Neuronal stem cell (in vitro differentiated cells): Measurements from ENCODE around the gene RIN3.
A peak's percentile ranks its signal among the peaks of the same experiment; 100 is the strongest.

Source experiments
- DNase-seq: peaks from one replicate; pipeline ENCODE4 v3.0.0-alpha.2; 2013; ENCODE audit warnings: low spot score
- H2AFZ ChIP-seq: one replicate; pipeline ENCODE4 v1.6.1; 2013; ENCODE audit warnings: mild to moderate bottlenecking, low read length, inconsistent platforms
- H2AK5ac ChIP-seq: 2 replicates; pipeline ENCODE4 v1.6.1; 2013; ENCODE audit warnings: low read depth, mild to moderate bottlenecking, inconsistent platforms, low read length, moderate library complexity, mixed read lengths
- H2BK120ac ChIP-seq: 2 replicates; pipeline ENCODE4 v1.6.1; 2013; ENCODE audit warnings: low read depth, mild to moderate bottlenecking, inconsistent platforms, low read length, moderate library complexity, mixed read lengths
- H2BK12ac ChIP-seq: one replicate; pipeline ENCODE4 v1.6.1; 2013; ENCODE audit warnings: low read length, inconsistent platforms
- H2BK15ac ChIP-seq: 2 replicates; pipeline ENCODE4 v1.6.1; 2013; ENCODE audit warnings: mild to moderate bottlenecking, low read length, inconsistent platforms, mixed read lengths
- H2BK5ac ChIP-seq: one replicate; pipeline ENCODE4 v1.6.1; 2013; ENCODE audit warnings: inconsistent platforms, mild to moderate bottlenecking, low read length, moderate library complexity
- H3K14ac ChIP-seq: one replicate; pipeline ENCODE4 v1.6.1; 2013; ENCODE audit warnings: low read length, inconsistent platforms
- H3K18ac ChIP-seq: 2 replicates; pipeline ENCODE4 v1.6.1; 2013; ENCODE audit warnings: low read length, inconsistent platforms
- H3K23ac ChIP-seq: 2 replicates; pipeline ENCODE4 v1.6.1; 2013; ENCODE audit warnings: low read depth, mild to moderate bottlenecking, mixed read lengths, low read length, inconsistent platforms; ENCODE audit not compliant: poor library complexity
- H3K27ac ChIP-seq: replicated peaks from 3 replicates; pipeline ENCODE4 v1.5.1; 2013; ENCODE audit warnings: low read length, inconsistent platforms
- H3K27me3 ChIP-seq, 3 experiments: 2 replicates each; pipeline ENCODE4 v1.6.1; 2013; ENCODE audit warnings: low read length in 3 of 3, mild to moderate bottlenecking in 2 of 3, inconsistent platforms in 1 of 3, low read depth in 1 of 3, mixed read lengths in 1 of 3, moderate library complexity in 1 of 3; ENCODE audit not compliant: control insufficient read depth in 3 of 3, insufficient read depth in 3 of 3
- H3K36me3 ChIP-seq, 2 donors: replicated peaks in 1 of 2; 2 replicates each; pipeline ENCODE4 v1.6.1; 2013; ENCODE audit warnings: low read length in 2 of 2; ENCODE audit not compliant: control insufficient read depth in 2 of 2, insufficient read depth in 2 of 2
- H3K4ac ChIP-seq: 2 replicates; pipeline ENCODE4 v1.6.1; 2013; ENCODE audit warnings: inconsistent platforms, mild to moderate bottlenecking, low read length, moderate library complexity
- H3K4me1 ChIP-seq, 2 donors: 1 replicate in 1 of 2; 2 replicates in 1 of 2; pipeline ENCODE4 v1.6.1; 2013; ENCODE audit warnings: low read length in 2 of 2, low read depth in 1 of 2; ENCODE audit not compliant: control insufficient read depth in 2 of 2, insufficient read depth in 1 of 2
- H3K4me2 ChIP-seq: one replicate; pipeline ENCODE4 v1.6.1; 2013; ENCODE audit warnings: mild to moderate bottlenecking, low read length, inconsistent platforms; ENCODE audit not compliant: insufficient read depth, poor library complexity, severe bottlenecking
- H3K4me3 ChIP-seq, 2 donors: 2 replicates each; pipeline ENCODE4 v1.5.1; 2013; ENCODE audit warnings: low read length in 2 of 2, mild to moderate bottlenecking in 2 of 2, inconsistent platforms in 1 of 2, moderate library complexity in 1 of 2
- H3K79me1 ChIP-seq: one replicate; pipeline ENCODE4 v1.6.1; 2013; ENCODE audit warnings: low read depth, mild to moderate bottlenecking, inconsistent platforms, low read length, moderate library complexity
- H3K9ac ChIP-seq: one replicate; pipeline ENCODE4 v1.6.1; 2013; ENCODE audit warnings: mild to moderate bottlenecking, low read depth, low read length, inconsistent platforms; ENCODE audit not compliant: poor library complexity
- H3K9me3 ChIP-seq, 2 donors: replicated peaks in 1 of 2; 2 replicates each; pipeline versions ENCODE3 to v1.6.1; 2013; ENCODE audit warnings: low read length in 2 of 2, mild to moderate bottlenecking in 2 of 2, inconsistent platforms in 1 of 2, low read depth in 1 of 2, mixed read lengths in 1 of 2, moderate library complexity in 1 of 2; ENCODE audit not compliant: control insufficient read depth in 2 of 2, insufficient read depth in 1 of 2
- H4K8ac ChIP-seq: one replicate; pipeline ENCODE4 v1.6.1; 2013; ENCODE audit warnings: low read depth, mild to moderate bottlenecking, inconsistent platforms, low read length, moderate library complexity
- H4K91ac ChIP-seq: one replicate; pipeline ENCODE4 v1.6.1; 2013; ENCODE audit warnings: low read length, low read depth, mild to moderate bottlenecking, inconsistent platforms; ENCODE audit not compliant: poor library complexity
- WGBS, 2 donors: extraction: QIAGEN DNeasy Blood & Tissue Kit; methylation state at CpG; one replicate each; pipeline ENCODE4 v1.1.7; 2013; ENCODE audit warnings: missing lambda C conversion rate in 2 of 2, mixed read lengths in 1 of 2; ENCODE audit not compliant: insufficient read length in 2 of 2, insufficient replicate concordance in 1 of 2; ENCODE audit errors: extremely low coverage in 2 of 2; 5-methylcytosine and 5-hydroxymethylcytosine counted together

The RIN3 gene

GRCh38 chr14:92702441-92702918 is 188.9 kb downstream of the RIN3 start:
- H3K4me1 ChIP-seq = no peaks in the 10 kb centered on the region
- H3K14ac ChIP-seq = no peak overlapping the region
- peaks cover 20 to 39% of the 10 kb centered on the region in 2 donors for H3K36me3 ChIP-seq
- no peak overlapping the region for H3K9ac ChIP-seq
- no peak overlapping the region for H4K91ac ChIP-seq
- no peaks in the 10 kb centered on the region for H3K9me3 ChIP-seq
- no peak for DNase-seq
- H2AK5ac ChIP-seq = no peak overlapping the region
- no peaks in the 10 kb centered on the region for H3K79me1 ChIP-seq
- no peak overlapping the region for H2BK12ac ChIP-seq
- no peak overlapping the region for H3K27ac ChIP-seq
- no peak overlapping the region for H3K18ac ChIP-seq
- H2AFZ ChIP-seq = no peak overlapping the region
- no peak overlapping the region for H3K4ac ChIP-seq
- no peak overlapping the region for H2BK5ac ChIP-seq
- H3K4me3 ChIP-seq = no peak overlapping the region
- no peak overlapping the region for H2BK120ac ChIP-seq
- H3K4me2 ChIP-seq = no peak overlapping the region
- H3K27me3 ChIP-seq = no peaks in the 10 kb centered on the region
- H3K23ac ChIP-seq = no peak overlapping the region
- H4K8ac ChIP-seq = no peak overlapping the region
- no peak overlapping the region for H2BK15ac ChIP-seq
- no CpG with 5 or more reads among the region's 9 CpGs for WGBS, 2 donors

GRCh38 chr14:92703516-92703915 is 189.9 kb downstream of the RIN3 start:
- Histone ChIP-seq H2BK120ac (no peak overlapping the region), H3K36me3 (peaks cover 20 to 39% of the 10 kb centered on the region in 2 donors), H3K23ac (no peak overlapping the region), H3K27me3 (no peaks in the 10 kb centered on the region), H2BK5ac (peak overlapping the region; percentile 75), H4K8ac (no peak overlapping the region), H2BK12ac (no peak overlapping the region), H3K14ac (no peak overlapping the region), H3K18ac (no peak overlapping the region), H4K91ac (no peak overlapping the region), H3K4me2 (no peak overlapping the region), H3K27ac (no peak overlapping the region), H2BK15ac (no peak overlapping the region), H3K4ac (no peak overlapping the region), H3K4me3 (no peak overlapping the region), H2AK5ac (no peak overlapping the region), H3K9me3 (no peaks in the 10 kb centered on the region), H2AFZ (no peak overlapping the region), H3K79me1 (no peaks in the 10 kb centered on the region), H3K9ac (no peak overlapping the region), H3K4me1 (no peaks in the 10 kb centered on the region)
- no peak for DNase-seq
- no CpG with 5 or more reads among the region's 10 CpGs for WGBS, 2 donors

DNA sequence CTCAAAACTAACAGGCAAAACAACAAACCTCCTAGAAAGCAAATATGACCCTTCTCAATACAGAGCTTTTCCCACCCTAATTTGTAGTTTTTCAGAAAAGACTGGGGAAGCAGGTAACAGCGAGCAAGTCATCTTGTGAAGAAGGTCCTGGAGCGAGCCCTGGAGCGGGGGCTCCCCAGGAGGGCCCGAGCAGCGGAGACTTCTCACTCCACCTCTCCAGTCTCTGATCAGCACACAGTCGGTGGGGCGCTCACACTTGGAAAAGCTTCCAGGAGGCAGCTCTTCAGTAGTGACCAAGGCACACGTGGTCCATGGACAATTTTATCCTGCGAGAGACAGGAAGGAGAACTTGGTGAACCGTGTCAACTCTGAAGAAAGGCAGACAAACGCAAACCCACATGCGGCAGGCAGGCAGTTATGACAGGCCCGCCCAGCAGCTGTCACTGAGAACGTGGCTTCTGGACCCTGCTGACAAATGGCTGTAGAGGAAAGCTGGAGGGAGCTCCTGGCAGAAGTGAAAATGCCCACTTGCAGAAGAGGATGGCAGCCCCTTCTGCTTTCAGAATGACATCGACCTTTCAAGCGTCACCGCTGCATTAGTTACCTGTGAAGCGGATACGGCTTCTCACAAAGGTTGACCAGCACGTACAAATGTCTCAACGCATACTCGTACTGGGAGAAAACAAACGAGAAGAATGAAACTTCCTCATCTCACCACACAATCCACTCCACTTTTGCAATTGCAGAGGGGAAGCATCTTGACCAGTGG is 190.6 kb downstream of the RIN3 start:
- no peak overlapping the region for H2AFZ ChIP-seq
- no peaks in the 10 kb centered on the region for H3K9me3 ChIP-seq
- no peak overlapping the region for H3K4me2 ChIP-seq
- peaks cover 20 to 41% of the 10 kb centered on the region in 2 donors for H3K36me3 ChIP-seq
- no peak overlapping the region for H2BK5ac ChIP-seq
- no peak overlapping the region for H3K4ac ChIP-seq
- no peak overlapping the region for H3K18ac ChIP-seq
- H3K23ac ChIP-seq = peak overlapping the region; percentile 55
- no peaks in the 10 kb centered on the region for H3K27me3 ChIP-seq
- no peak overlapping the region for H3K9ac ChIP-seq
- no peak for DNase-seq
- H3K4me3 ChIP-seq = peak overlapping the region in 1 of 2 donors; percentile 35
- H2BK12ac ChIP-seq = no peak overlapping the region
- no peak overlapping the region for H4K91ac ChIP-seq
- no peak overlapping the region for H2AK5ac ChIP-seq
- H3K4me1 ChIP-seq = peaks cover 0 to 2% of the 10 kb centered on the region in 2 donors
- no peak overlapping the region for H2BK15ac ChIP-seq
- no peak overlapping the region for H3K27ac ChIP-seq
- H4K8ac ChIP-seq = no peak overlapping the region
- no peak overlapping the region for H2BK120ac ChIP-seq
- H3K79me1 ChIP-seq = no peaks in the 10 kb centered on the region
- H3K14ac ChIP-seq = no peak overlapping the region
- no CpG with 5 or more reads among the region's 23 CpGs for WGBS, 2 donors

GRCh38 chr14:92704821-92705220 is 191.2 kb downstream of the RIN3 start:
- H2AK5ac ChIP-seq = no peak overlapping the region
- no peaks in the 10 kb centered on the region for H3K79me1 ChIP-seq
- no peak overlapping the region for H3K18ac ChIP-seq
- no peak overlapping the region for H2BK5ac ChIP-seq
- H3K23ac ChIP-seq = no peak overlapping the region
- no peak for DNase-seq
- no peaks in the 10 kb centered on the region for H3K27me3 ChIP-seq
- H3K9me3 ChIP-seq = no peaks in the 10 kb centered on the region
- H3K36me3 ChIP-seq = peaks cover 22 to 47% of the 10 kb centered on the region in 2 donors
- H3K4me3 ChIP-seq = no peak overlapping the region
- WGBS, 2 donors = no CpG with 5 or more reads among the region's 11 CpGs
- H3K14ac ChIP-seq = no peak overlapping the region
- no peak overlapping the region for H2AFZ ChIP-seq
- no peak overlapping the region for H3K27ac ChIP-seq
- no peak overlapping the region for H2BK120ac ChIP-seq
- no peak overlapping the region for H2BK12ac ChIP-seq
- H3K9ac ChIP-seq = no peak overlapping the region
- H2BK15ac ChIP-seq = no peak overlapping the region
- no peak overlapping the region for H3K4me2 ChIP-seq
- H3K4ac ChIP-seq = no peak overlapping the region
- H4K8ac ChIP-seq = no peak overlapping the region
- peaks cover 0 to 2% of the 10 kb centered on the region in 2 donors for H3K4me1 ChIP-seq
- H4K91ac ChIP-seq = no peak overlapping the region
